NCI-H226 (cell line): ENCODE data around the gene CUEDC1.

Experiments
- DNase-seq: peaks from one replicate; pipeline ENCODE4 v3.0.0-alpha.2; 2015

CUEDC1 gene

GRCh38 chr17:57957120-57957850 is 2.1 kb upstream of the CUEDC1 start:
- DNase-seq: no peak

GRCh38 chr17:57956291-57957119 is 1.3 kb upstream of the CUEDC1 start:
- no peak for DNase-seq

DNA sequence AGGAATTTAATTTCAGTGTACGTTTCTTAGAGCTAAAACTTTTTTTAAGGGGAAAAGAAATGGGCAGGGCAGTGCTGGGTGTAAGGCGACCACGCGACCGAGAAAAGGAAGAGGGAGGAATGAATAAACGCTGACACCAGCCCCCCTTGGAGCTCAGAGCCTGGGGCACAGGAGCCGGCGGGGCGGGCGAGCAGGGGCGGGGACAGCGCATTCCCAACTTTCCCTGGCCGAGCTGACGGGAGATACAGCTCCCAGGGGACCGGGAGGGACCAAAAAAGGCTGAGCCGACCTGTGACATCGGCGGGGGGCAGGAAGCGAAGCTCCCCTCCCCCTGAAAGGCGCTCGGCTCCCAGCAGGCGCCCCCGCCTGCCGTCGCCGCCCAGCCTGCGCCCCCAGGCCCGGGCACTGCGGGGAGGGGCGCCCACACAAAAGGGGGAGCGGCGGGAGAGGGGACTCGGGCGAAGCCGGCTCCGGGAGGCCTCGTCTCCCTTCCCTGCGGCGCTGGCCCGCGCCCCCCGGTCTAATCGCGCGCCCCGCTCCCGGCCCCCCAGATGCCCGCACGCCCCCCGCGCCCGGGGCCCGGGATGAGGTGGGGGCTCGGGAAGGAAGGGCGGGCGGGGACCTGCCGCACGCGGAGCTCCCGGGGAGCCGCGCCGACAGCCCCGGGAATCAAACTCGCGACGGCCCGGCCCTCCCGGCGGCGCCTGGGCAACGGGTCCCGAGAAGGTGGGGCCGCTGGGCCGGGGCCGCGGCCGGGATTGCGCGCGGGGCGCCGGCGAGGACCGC is 622 bp downstream of the CUEDC1 start:
- DNase-seq: peak; percentile 56

DNA sequence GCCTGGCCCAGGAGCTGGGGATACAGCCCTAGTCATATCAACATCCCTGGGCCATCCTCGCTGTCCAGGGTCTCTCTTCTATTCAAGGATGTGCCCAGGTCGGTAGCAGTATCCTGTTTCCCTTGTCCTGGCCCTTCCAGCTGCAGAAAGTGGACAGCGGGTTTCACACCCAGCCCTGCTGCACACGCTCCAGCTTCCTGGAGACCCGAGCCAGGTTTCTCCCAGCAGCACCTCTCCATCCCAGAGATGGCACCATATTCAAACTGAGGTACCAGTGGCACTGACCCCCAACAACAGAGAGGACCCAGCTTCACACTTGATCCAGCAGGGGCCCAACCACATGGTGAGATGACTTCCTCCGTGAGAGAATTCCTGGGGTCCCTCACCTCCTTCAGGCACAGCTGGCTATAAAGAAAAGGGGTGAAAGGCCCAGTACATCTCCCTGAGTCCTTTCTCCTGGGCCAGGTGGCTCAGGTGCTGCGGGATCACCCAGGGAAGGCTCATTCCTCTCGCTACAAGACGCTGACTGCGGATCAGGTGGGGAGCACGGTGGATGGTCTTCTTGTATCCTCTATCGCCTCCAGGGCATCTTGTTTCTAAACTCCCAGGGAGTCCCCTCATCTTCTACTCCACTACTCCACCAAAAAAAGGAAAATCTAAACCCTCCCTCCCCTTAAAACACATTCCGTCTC is 1.4 kb downstream of the CUEDC1 start:
- no peak for DNase-seq

GRCh38 chr17:57953219-57953618 is 2.0 kb downstream of the CUEDC1 start:
- no peak for DNase-seq

DNA sequence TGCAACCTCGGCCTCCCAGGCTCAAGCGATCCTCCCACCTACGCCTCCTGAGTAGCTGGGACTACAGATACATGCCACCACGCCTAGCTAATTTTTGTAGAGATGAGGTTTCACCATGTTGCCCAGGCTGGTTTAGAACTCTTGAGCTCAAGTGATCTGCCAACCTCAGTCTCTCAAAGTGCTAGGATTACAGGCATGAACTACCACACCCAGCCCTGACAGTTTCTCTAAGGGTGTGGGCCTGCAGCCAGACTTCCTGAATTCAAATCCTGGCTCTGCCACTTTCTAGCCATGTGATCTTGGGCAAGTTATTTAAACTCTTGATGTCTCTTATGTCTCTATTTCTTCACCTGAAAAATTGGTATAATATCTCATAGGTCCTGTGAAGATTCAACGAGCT is 5.6 kb downstream of the CUEDC1 start:
- DNase-seq: no peak

DNA sequence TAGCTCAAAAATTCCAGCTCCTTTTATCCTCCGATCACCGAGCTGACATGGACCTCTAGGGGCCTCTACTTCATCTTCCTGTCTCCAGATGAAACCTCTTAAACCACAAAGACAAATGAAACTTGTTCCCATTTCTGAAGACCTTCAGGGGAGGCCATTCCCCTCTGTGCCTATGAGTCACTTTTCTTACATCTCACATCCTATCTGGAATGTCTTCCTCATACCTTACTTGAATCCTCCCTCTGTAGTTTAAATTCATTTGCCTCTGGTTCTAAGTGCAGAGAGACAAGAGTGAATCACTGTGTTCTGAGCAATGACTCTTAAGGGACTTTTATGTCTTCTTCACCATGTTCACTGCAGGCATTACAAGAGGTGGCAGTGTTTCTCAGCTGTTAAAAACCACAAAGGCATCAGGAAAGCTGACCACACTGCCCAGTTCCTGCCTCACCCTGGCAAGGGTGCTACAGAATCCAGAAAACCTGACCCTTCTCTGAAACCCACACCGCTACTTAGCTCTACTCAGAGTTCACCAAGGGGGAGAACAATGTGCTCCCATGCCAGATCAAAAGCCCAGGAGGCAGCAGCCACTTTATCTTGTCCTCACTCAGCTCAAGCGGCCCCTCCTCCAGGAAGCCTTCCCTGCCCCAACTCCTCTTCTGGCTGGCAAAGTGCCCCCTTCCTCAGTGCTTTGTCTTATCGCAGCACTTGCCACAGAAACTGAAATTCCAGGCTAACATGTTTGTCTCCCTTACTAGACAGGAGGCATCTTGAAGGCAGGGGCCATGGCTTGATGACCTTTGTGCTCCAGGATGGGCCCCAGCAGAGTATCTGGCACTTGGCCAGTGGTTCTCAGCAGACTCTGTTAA is 6.4 kb downstream of the CUEDC1 start:
- DNase-seq: peak; percentile 96

- DNase-seq: no peak
These were observed 7.0 kb downstream of the CUEDC1 start for GRCh38 chr17:57948169-57948554.

GRCh38 chr17:57947369-57947768 is 7.8 kb downstream of the CUEDC1 start:
- DNase-seq: no peak

- DNase-seq: peak; percentile 58
These were observed 8.3 kb downstream of the CUEDC1 start for GRCh38 chr17:57946798-57947358.

GRCh38 chr17:57945996-57946797 is 9.0 kb downstream of the CUEDC1 start:
- no peak for DNase-seq

- DNase-seq: no peak
These were observed 10.3 kb downstream of the CUEDC1 start for GRCh38 chr17:57944908-57945307.

DNA sequence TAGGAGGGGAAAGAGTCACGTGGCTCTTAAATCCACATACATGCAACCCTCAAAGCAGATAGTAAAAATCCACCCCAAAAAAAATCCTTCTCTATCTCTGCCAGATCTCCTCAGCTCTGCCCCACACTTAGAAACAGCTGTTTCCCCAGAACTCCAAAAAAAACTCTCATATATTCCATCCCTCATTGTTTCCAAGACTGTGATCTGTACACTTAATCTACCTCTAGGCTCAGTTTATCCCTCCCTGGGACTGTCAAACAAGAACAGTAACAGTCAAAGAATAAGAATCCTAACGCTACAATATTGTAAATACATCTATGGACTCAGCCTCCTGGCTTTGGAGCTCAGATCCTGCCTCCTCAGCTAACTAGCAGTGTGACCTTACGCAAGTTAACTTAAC is 11.6 kb downstream of the CUEDC1 start:
- no peak for DNase-seq

DNA sequence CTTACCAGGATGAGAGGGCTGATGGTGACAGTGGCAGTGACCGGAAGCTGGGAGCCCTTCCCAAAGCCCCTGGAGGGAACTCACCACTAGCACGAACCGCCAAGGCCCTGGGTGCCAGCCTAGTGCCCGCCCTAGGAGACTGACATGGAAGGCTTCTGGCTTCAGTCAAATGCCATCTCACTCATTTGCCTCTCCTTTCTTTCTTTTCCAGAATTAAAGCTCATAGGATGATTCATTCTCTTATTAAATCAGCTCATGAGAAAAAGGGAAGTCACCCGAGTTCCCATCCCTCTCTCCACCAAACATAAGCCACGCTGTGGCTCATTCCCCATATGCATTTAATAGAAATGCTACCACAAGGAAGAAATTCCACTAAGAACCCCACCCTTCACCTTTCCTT is 12.1 kb downstream of the CUEDC1 start:
- DNase-seq: peak; percentile 35

GRCh38 chr17:57941384-57942370 is 13.5 kb downstream of the CUEDC1 start:
- DNase-seq: no peak

- DNase-seq: no peak
These were observed 14.4 kb downstream of the CUEDC1 start for GRCh38 chr17:57940653-57941329.

- no peak for DNase-seq
These were observed 15.0 kb downstream of the CUEDC1 start for GRCh38 chr17:57940231-57940630.

GRCh38 chr17:57939797-57940196 is 15.4 kb downstream of the CUEDC1 start:
- no peak for DNase-seq

- no peak for DNase-seq
These were observed 17.1 kb downstream of the CUEDC1 start for GRCh38 chr17:57938061-57938502.
